Ramos (cell line): ENCODE results near the gene ACTG1.

ENCODE experiments used
- in situ Hi-C: fragments of 300-500 bp; cut with MboI; formaldehyde crosslinking; loops from one replicate; pipeline ENCODE4 v1.14.3; 2022; ENCODE audit warnings: low sequenced_read_pairs; ENCODE audit not compliant: unreplicated experiment

ACTG1 gene

GRCh38 chr17:81502471-81503017 lies 10.1 kb downstream of the ACTG1 start:
- in situ Hi-C loops: no loop called here

GRCh38 chr17:81500047-81500446 lies 12.6 kb downstream of the ACTG1 start:
- in situ Hi-C loops: no loop called here

GRCh38 chr17:81499601-81499970 lies 13.0 kb downstream of the ACTG1 start:
- in situ Hi-C loops: no loop called here

- in situ Hi-C loops: no loop called here
Measured at GRCh38 chr17:81498953-81499600, 13.5 kb downstream of the ACTG1 start.

GRCh38 chr17:81494626-81495377 lies 17.8 kb downstream of the ACTG1 start:
- in situ Hi-C loops: no loop called here

- in situ Hi-C loops: no loop called here
Measured at GRCh38 chr17:81493198-81494038, 19.2 kb downstream of the ACTG1 start.

GRCh38 chr17:81492706-81493105 lies 19.9 kb downstream of the ACTG1 start:
- in situ Hi-C loops: no loop called here

GRCh38 chr17:81492202-81492601 lies 20.4 kb downstream of the ACTG1 start:
- in situ Hi-C loops: no loop called here

GRCh38 chr17:81491761-81492160 lies 20.8 kb downstream of the ACTG1 start:
- in situ Hi-C loops: no loop called here

- in situ Hi-C loops: no loop called here
Measured at GRCh38 chr17:81491181-81491581, 21.4 kb downstream of the ACTG1 start.

- in situ Hi-C loops: no loop called here
Measured at GRCh38 chr17:81489998-81490992, 22.3 kb downstream of the ACTG1 start.

- in situ Hi-C loops: no loop called here
Measured at GRCh38 chr17:81489012-81489997, 23.3 kb downstream of the ACTG1 start.

- in situ Hi-C loops: no loop called here
Measured at GRCh38 chr17:81488276-81488860, 24.2 kb downstream of the ACTG1 start.

GRCh38 chr17:81487487-81488275 lies 24.9 kb downstream of the ACTG1 start:
- in situ Hi-C loops: no loop called here

GRCh38 chr17:81487089-81487486 lies 25.5 kb downstream of the ACTG1 start:
- in situ Hi-C loops: no loop called here

GRCh38 chr17:81486199-81486810 lies 26.3 kb downstream of the ACTG1 start:
- in situ Hi-C loops: no loop called here
